GM21717 (cell line): Measurements from ENCODE around the gene IMP4.

Experiments
- ATAC-seq: cut with Tn5 transposase; IDR thresholded peaks from one replicate; pipeline ENCODE4 v1.9.1; 2021; ENCODE audit warnings: mild to moderate bottlenecking, moderate library complexity; ENCODE audit not compliant: unreplicated experiment

Gene IMP4

GRCh38 chr2:130375291-130376266 lies 32.9 kb downstream of the IMP4 start:
- ATAC-seq = no peak

- peak; percentile 73 for ATAC-seq
Measured at GRCh38 chr2:130376433-130377293, 34.0 kb downstream of the IMP4 start.

GRCh38 chr2:130377491-130377890 lies 34.8 kb downstream of the IMP4 start:
- ATAC-seq = no peak

- ATAC-seq = no peak
Measured at GRCh38 chr2:130378206-130378897, 35.7 kb downstream of the IMP4 start.

- no peak for ATAC-seq
Measured at GRCh38 chr2:130378898-130379214, 36.2 kb downstream of the IMP4 start.

- no peak for ATAC-seq
Measured at GRCh38 chr2:130380096-130380934, 37.6 kb downstream of the IMP4 start.

GRCh38 chr2:130381145-130381544 lies 38.4 kb downstream of the IMP4 start:
- ATAC-seq = no peak

- no peak for ATAC-seq
Measured at GRCh38 chr2:130381619-130382018, 38.9 kb downstream of the IMP4 start.

- no peak for ATAC-seq
Measured at GRCh38 chr2:130382313-130382917, 39.7 kb downstream of the IMP4 start.

- peak; percentile 42 for ATAC-seq
Measured at GRCh38 chr2:130385709-130386108, 43.0 kb downstream of the IMP4 start.

GRCh38 chr2:130387071-130387400 lies 44.3 kb downstream of the IMP4 start:
- no peak for ATAC-seq

- ATAC-seq = no peak
Measured at GRCh38 chr2:130387804-130388203, 45.1 kb downstream of the IMP4 start.

- no peak for ATAC-seq
Measured at GRCh38 chr2:130388221-130388907, 45.7 kb downstream of the IMP4 start.

GRCh38 chr2:130389358-130389757 lies 46.7 kb downstream of the IMP4 start:
- ATAC-seq = no peak

GRCh38 chr2:130389783-130390182 lies 47.1 kb downstream of the IMP4 start:
- ATAC-seq = no peak

GRCh38 chr2:130390460-130391057 lies 47.9 kb downstream of the IMP4 start:
- peak; percentile 18 for ATAC-seq

GRCh38 chr2:130391058-130391871 lies 48.6 kb downstream of the IMP4 start:
- ATAC-seq = peak; percentile 90
